GM12892 (cell line): ENCODE measurements around the gene PKN3.

Source experiments
- POLR2A ChIP-seq: IDR thresholded peaks from 2 replicates; pipeline ENCODE4 v1.6.1; 2011; ENCODE audit warnings: low read depth, low read length, control low read depth
- POLR2AphosphoS5 ChIP-seq: IDR thresholded peaks from 2 replicates; pipeline ENCODE4 v1.6.1; 2011; ENCODE audit warnings: low read depth, low read length, control low read depth
- TAF1 ChIP-seq: IDR thresholded peaks from 2 replicates; pipeline ENCODE4 v1.6.1; 2011; ENCODE audit warnings: low read depth, mild to moderate bottlenecking, control low read depth, low read length, borderline replicate concordance

GRCh38 chr9:128654481-128654880 is 47.8 kb upstream of the PKN3 start:
- TF ChIP-seq POLR2AphosphoS5 (no peak), TAF1 (no peak), POLR2A (no peak)
